ENCODE results near the gene MYBPC2.

MYBPC2 gene

GRCh38 chr19:50501186-50501567, 68.5 kb downstream of the MYBPC2 start:
- H3K4me3 ChIP-seq (replicated peaks in 1 of 2; ENCODE audit: low read depth in 2 of 2, low read length in 2 of 2), result no peak overlapping the region
- TF ChIP-seq, protein P1, sequence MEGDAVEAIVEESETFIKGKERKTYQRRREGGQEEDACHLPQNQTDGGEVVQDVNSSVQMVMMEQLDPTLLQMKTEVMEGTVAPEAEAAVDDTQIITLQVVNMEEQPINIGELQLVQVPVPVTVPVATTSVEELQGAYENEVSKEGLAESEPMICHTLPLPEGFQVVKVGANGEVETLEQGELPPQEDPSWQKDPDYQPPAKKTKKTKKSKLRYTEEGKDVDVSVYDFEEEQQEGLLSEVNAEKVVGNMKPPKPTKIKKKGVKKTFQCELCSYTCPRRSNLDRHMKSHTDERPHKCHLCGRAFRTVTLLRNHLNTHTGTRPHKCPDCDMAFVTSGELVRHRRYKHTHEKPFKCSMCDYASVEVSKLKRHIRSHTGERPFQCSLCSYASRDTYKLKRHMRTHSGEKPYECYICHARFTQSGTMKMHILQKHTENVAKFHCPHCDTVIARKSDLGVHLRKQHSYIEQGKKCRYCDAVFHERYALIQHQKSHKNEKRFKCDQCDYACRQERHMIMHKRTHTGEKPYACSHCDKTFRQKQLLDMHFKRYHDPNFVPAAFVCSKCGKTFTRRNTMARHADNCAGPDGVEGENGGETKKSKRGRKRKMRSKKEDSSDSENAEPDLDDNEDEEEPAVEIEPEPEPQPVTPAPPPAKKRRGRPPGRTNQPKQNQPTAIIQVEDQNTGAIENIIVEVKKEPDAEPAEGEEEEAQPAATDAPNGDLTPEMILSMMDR (IDR thresholded peaks at IDR 0.05; ENCODE audit: low read depth, low read length), result no peak
- no peak for DNase-seq (ENCODE audit: low read depth in 2 of 2)

- H3K4me3 ChIP-seq (replicated peaks in 1 of 2; ENCODE audit: low read depth in 2 of 2, low read length in 2 of 2), result no peak overlapping the region
- TF ChIP-seq, protein P1 (IDR thresholded peaks at IDR 0.05; ENCODE audit: low read depth, low read length), result no peak
- DNase-seq (ENCODE audit: low read depth in 2 of 2), result no peak
Measured at GRCh38 chr19:50501568-50502475, 69.1 kb downstream of the MYBPC2 start.

- no peak for DNase-seq (ENCODE audit: low read depth in 2 of 2)
- TF ChIP-seq, protein P1 (IDR thresholded peaks at IDR 0.05; ENCODE audit: low read depth, low read length), result no peak
- H3K4me3 ChIP-seq (replicated peaks in 1 of 2; ENCODE audit: low read depth in 2 of 2, low read length in 2 of 2), result no peak overlapping the region
Measured at GRCh38 chr19:50505856-50506611, 73.3 kb downstream of the MYBPC2 start.

DNA sequence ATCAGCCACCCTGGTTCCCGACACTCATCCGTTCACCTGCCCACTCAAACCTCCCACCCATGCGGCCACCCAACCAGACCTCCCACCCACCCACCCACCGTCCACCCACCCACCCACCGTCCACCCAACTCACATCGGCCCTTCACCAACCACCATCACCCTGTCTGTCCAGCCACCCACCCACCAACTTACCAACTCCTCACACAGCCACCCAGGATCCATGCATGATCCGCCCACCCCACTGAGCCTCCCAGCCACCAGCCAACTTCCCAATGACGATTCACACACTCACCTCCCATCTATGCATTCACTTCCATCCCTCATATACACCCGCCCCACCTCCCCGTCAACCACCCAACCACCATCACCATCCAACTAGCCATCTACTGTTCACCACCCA, 74.0 kb downstream of the MYBPC2 start:
- no peak for DNase-seq (ENCODE audit: low read depth in 2 of 2)
- H3K4me3 ChIP-seq (replicated peaks in 1 of 2; ENCODE audit: low read depth in 2 of 2, low read length in 2 of 2), result no peak overlapping the region
- TF ChIP-seq, protein P1 (IDR thresholded peaks at IDR 0.05; ENCODE audit: low read depth, low read length), result no peak

- TF ChIP-seq, protein P1 (IDR thresholded peaks at IDR 0.05; ENCODE audit: low read depth, low read length), result no peak
Measured at GRCh38 chr19:50507376-50507775, 74.7 kb downstream of the MYBPC2 start.

GRCh38 chr19:50508843-50509190, 76.1 kb downstream of the MYBPC2 start:
- H3K4me3 ChIP-seq (replicated peaks in 1 of 2; ENCODE audit: low read depth in 2 of 2, low read length in 2 of 2), result no peak overlapping the region
- TF ChIP-seq, protein P1 (IDR thresholded peaks at IDR 0.05; ENCODE audit: low read depth, low read length), result no peak
- no peak for DNase-seq (ENCODE audit: low read depth in 2 of 2)

More at GRCh38 chr19:50507376-50507775, 74.7 kb downstream of the MYBPC2 start:
- no peak overlapping the region for H3K4me3 ChIP-seq (replicated peaks in 1 of 2; ENCODE audit: low read depth in 2 of 2, low read length in 2 of 2)
- DNase-seq (ENCODE audit: low read depth in 2 of 2), result no peak
